Endothelial cell (in vitro differentiated cells): ENCODE measurements around the gene RGS17. TPM values are rescaled to one million over a fixed set of nuclear protein-coding genes. Genes with fewer than 3 reads are reported as not detected.

ENCODE experiments used
- DNase-seq: peaks from one replicate; pipeline ENCODE4 v3.0.0; 2021; ENCODE audit warnings: low spot score
- H3K27ac Mint-ChIP-seq: one replicate; pipeline ENCODE4 v1.8.0; 2021; ENCODE audit warnings: mixed read lengths, inconsistent platforms; ENCODE audit not compliant: unreplicated experiment
- H3K27me3 Mint-ChIP-seq: one replicate; pipeline ENCODE4 v1.8.0; 2021; ENCODE audit warnings: mild to moderate bottlenecking, moderate library complexity, mixed read lengths, inconsistent platforms; ENCODE audit not compliant: unreplicated experiment
- H3K36me3 Mint-ChIP-seq: one replicate; pipeline ENCODE4 v1.8.0; 2021; ENCODE audit warnings: mild to moderate bottlenecking, low read depth, mixed read lengths, inconsistent platforms; ENCODE audit not compliant: unreplicated experiment
- H3K4me1 Mint-ChIP-seq: one replicate; pipeline ENCODE4 v1.8.0; 2021; ENCODE audit warnings: mild to moderate bottlenecking, mixed read lengths, inconsistent platforms; ENCODE audit not compliant: unreplicated experiment
- H3K4me3 Mint-ChIP-seq: one replicate; pipeline ENCODE4 v1.8.0; 2021; ENCODE audit warnings: mild to moderate bottlenecking, mixed read lengths, inconsistent platforms; ENCODE audit not compliant: unreplicated experiment
- H3K9me3 Mint-ChIP-seq: one replicate; pipeline ENCODE4 v1.8.0; 2021; ENCODE audit warnings: mixed read lengths, inconsistent platforms; ENCODE audit not compliant: unreplicated experiment
- CTCF ChIP-seq: fragments of 200-600 bp; sonication (generic); IDR thresholded peaks from one replicate; pipeline ENCODE4 v1.5.0; 2021; ENCODE audit warnings: antibody characterized with exemption; ENCODE audit not compliant: unreplicated experiment
- total RNA-seq: library from RNA; stranded (reverse); fragmentation: NEBNext Ultra II Directional; extraction: Animal tissue kit (Norgen Biotek cat#: 25700); gene quantifications from one replicate; pipeline ENCODE4 v1.2.1, GENCODE V29; 2021; ENCODE audit not compliant: unreplicated experiment

RGS17 gene
- total RNA-seq, 1 donor from 2014 or later: 12.0 TPM

DNA sequence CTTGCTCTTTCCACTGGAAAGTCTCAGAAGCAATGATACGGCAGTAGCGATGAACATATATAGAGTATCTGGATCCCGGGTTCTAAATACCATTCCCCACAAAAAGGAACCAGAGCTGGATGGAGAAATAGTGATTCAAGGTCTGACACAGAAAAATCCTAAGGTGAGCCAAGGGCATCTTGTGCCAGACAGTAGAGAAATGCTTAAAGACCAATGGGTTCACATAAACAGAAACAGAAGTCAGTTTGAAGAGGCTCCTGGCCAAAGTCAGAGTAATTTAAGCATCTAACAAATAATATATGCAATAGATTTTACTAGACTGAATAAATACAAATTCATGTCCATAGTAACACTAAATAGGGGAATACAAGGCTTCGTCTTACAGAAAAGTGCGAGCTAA lies 54.7 kb downstream of the RGS17 start:
- Mint-ChIP-seq H3K27ac (no peak overlapping the region), H3K4me3 (no peak overlapping the region), H3K4me1 (no peaks in the 10 kb centered on the region), H3K9me3 (no peaks in the 10 kb centered on the region), H3K27me3 (no peaks in the 10 kb centered on the region), H3K36me3 (no peaks in the 10 kb centered on the region)
- TF ChIP-seq CTCF: no peak
- no peak for DNase-seq

GRCh38 chr6:153074761-153075160 lies 56.3 kb downstream of the RGS17 start:
- no peaks in the 10 kb centered on the region for H3K36me3 Mint-ChIP-seq
- H3K4me3 Mint-ChIP-seq: no peak overlapping the region
- no peak overlapping the region for H3K27ac Mint-ChIP-seq
- no peaks in the 10 kb centered on the region for H3K27me3 Mint-ChIP-seq
- no peaks in the 10 kb centered on the region for H3K9me3 Mint-ChIP-seq
- no peak for TF ChIP-seq CTCF
- DNase-seq: no peak
- no peaks in the 10 kb centered on the region for H3K4me1 Mint-ChIP-seq

- Mint-ChIP-seq H3K36me3 (no peaks in the 10 kb centered on the region), H3K27me3 (no peaks in the 10 kb centered on the region), H3K27ac (no peak overlapping the region), H3K4me3 (no peak overlapping the region), H3K9me3 (no peaks in the 10 kb centered on the region), H3K4me1 (no peaks in the 10 kb centered on the region)
- TF ChIP-seq CTCF: no peak
- no peak for DNase-seq
Observed at GRCh38 chr6:153073841-153074240, 57.2 kb downstream of the RGS17 start.

- no peaks in the 10 kb centered on the region for H3K27me3 Mint-ChIP-seq
- DNase-seq: no peak
- H3K27ac Mint-ChIP-seq: no peak overlapping the region
- no peaks in the 10 kb centered on the region for H3K4me1 Mint-ChIP-seq
- H3K36me3 Mint-ChIP-seq: no peaks in the 10 kb centered on the region
- no peaks in the 10 kb centered on the region for H3K9me3 Mint-ChIP-seq
- no peak for TF ChIP-seq CTCF
- H3K4me3 Mint-ChIP-seq: no peak overlapping the region
Observed at GRCh38 chr6:153070756-153071155, 60.3 kb downstream of the RGS17 start.

GRCh38 chr6:153069897-153070296 lies 61.2 kb downstream of the RGS17 start:
- Mint-ChIP-seq H3K4me3 (no peak overlapping the region), H3K36me3 (no peaks in the 10 kb centered on the region), H3K27me3 (no peaks in the 10 kb centered on the region), H3K9me3 (no peaks in the 10 kb centered on the region), H3K27ac (no peak overlapping the region), H3K4me1 (no peaks in the 10 kb centered on the region)
- no peak for DNase-seq
- TF ChIP-seq CTCF: no peak
